Activated CD8-positive, alpha-beta memory T cell treated with anti-CD3 and anti-CD28 coated beads for 4 hours (primary cell): ENCODE results near the gene ITGB2.

Experiments used
- DNase-seq, 2 donors: peaks; one replicate each; pipeline ENCODE4 v3.0.0-alpha.2; 2020; ENCODE audit warnings: low read depth in 2 of 2

The ITGB2 gene

DNA sequence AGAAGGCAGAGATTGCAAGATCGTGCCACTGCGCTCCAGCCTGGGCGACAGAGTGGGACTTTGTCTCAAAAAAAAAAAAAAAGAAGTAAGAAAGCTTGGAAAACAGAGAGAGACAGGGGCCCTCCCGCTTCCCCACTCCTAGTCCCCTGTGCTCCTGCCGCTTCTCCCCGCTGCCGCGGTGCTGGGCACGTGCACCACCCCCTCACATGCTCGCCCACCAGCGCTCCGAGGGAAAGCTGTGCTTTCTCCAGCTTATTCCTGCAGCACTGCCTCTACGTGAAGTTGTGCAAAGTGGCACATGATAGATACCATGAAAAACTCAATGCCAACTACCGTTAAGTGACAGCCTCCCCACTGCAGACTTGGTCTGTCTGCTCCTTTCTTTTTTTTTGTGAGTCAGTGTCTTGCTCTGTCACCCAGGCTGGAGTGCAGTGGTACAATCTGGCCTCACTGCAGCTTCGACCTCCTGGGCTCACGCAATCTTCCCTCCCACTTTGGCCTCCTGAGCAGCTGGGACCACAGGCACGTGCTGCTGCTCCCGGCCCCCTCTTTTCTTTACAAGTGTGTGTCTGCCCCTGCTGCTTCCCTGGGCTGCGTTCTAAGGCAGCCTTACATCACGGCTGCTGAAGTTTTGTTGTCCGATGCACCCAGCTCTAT lies 34.6 kb upstream of the ITGB2 start:
- DNase-seq = no peak

DNA sequence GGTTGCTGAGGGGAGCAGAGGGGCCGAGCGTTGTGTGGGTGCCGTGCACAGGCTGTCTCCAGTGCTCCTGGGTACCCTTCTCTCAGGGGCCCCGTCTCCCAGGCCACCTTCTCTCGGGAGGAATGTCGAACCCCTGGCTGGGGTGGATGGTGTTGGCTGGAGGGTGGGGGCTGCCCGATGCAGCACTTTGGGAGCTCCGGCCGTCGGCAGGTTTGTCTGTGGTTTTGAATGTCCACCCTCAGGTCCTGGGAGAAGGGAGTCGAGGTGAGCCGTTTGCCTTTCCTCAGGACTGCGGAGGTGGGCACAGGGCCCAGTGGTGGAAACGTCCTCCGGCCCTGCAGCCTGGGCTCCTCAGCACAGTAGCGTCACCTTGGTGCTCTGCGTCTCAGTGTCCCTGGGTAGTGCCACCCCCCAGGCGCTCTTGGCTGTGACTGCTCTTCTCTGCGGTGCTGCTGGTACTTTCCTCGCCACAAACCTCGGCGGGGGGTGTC lies 33.6 kb upstream of the ITGB2 start:
- DNase-seq = no peak

DNA sequence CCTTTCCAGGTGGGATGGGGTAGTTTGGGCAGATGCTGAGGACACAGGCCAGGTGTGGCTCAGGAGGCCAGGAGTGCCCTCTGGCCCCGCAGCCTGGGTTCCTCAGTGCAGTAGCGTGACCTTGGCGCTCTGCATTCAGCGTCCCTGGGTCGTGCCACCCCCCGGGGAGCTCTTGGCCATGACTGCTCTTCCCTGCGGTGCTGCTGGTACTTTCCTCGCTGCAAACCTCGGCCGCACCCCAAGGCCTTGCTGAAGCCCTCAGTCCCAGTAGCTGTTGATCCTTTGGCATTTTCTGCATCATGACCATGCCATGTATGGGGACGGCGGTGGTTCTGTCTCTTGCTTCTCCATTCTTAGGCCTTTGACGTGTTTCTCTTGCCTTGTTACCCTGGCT lies 32.9 kb upstream of the ITGB2 start:
- no peak for DNase-seq

DNA sequence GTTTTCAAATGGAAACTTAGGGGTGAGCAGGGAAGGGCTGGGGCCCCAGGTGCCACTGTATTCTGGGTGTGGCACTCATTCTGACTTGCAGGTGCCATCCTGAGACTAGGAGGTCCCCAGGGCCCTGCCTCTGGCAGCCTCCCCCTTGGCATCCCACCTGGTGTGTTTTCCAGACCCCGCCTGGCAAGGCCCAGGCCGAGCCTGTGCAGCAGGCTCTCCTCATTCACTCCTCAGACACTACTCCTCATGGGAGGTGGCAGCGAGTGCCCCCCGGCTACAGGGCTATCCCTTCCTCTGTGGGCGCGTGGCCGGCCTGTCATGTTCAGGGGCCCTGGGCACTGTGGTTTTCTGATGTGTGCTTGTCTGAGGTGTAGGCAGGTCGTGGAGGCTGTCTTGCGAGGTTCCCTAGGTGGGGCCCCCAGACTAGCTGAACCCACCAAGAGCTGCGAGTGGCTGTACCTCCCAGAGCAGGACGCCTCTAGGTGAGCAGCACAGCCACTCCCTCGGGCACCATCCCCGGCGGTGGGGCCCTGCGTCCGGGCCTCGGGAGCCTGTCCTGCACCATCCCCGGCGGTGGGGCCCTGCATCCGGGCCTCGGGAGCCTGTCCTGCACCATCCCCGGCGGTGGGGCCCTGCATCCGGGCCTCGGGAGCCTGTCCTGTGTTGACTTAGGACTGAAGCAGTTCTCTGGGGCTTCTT lies 32.4 kb upstream of the ITGB2 start:
- DNase-seq = no peak

GRCh38 chr21:44952116-44952928 lies 31.6 kb upstream of the ITGB2 start:
- DNase-seq = no peak

GRCh38 chr21:44951186-44951915 lies 30.7 kb upstream of the ITGB2 start:
- DNase-seq = no peak

DNA sequence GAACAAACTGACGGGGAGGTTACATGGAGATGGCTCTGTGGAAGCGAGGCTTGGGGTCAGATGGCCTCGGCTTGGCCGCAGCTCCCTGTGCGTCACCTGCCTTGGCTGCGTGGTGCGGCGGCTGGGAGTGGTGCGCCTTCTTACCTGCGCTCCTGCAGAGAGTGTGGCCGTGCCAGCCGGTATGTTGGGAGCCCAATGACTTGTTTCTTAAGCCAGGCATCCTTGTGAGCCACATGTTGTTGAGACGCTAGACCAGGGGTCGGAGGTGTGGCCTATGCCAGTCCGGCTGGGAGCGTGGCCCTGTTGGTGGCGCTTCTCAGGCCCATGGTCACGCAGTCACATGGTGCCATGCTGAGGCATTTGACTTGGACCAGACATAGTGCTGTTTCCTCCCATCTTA lies 29.7 kb upstream of the ITGB2 start:
- DNase-seq = no peak

GRCh38 chr21:44949779-44950198 lies 29.1 kb upstream of the ITGB2 start:
- DNase-seq = peak; percentile 58 to 63

- no peak for DNase-seq
These were observed 28.6 kb upstream of the ITGB2 start for GRCh38 chr21:44949161-44949778.

DNA sequence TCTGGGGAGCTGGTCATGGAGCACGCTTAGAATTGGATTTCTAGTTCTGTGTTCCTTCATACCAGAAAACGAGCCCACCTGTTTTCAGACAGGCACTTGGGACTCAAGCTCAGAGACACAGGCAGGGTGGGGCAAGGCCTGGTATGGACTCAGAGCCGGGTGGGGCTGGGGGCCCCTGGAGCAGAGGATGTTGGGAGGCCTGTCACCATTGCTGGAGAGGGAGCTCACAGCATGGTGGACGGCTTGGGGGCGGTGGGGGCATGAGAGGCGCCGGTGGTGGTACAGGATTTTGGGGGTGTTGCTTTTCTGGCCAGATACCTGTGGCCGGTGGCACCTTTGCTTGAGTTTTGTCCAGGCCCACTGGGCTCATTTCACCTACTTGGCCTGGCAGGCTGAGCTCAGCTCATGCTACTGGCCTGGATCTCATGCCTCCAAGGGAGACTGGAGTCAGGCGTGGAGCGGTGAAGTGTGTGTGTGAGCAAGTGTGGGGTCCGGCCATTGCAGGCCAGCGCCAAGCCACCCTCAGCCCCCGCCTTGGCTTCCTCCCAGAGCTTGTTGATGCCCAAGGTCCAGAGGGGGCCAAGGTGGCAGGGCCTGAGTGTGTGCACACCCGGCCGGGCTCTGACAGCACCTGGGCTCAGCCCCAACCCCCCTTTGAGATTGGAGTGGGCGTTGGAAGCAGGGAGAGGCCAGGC lies 27.9 kb upstream of the ITGB2 start:
- no peak for DNase-seq

DNA sequence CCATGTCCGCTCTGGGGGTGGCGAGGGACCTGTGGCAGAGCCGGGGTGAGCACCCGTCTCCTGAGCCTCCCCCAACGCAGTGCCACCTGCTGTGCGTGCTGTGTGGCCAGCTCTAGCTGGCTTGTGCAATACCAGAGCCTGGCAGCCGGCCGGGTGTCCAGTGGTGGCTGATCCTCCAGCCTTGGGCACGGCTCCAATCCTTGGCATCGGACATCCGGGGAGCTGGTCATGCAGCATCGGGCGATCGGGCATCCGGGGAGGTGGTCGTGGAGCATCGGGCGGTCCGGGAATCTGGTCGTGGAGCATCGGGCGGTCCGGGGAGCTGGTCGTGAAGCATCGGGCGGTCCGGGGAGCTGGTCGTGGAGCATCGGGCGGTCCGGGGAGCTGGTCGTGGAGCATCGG lies 27.2 kb upstream of the ITGB2 start:
- no peak for DNase-seq

DNA sequence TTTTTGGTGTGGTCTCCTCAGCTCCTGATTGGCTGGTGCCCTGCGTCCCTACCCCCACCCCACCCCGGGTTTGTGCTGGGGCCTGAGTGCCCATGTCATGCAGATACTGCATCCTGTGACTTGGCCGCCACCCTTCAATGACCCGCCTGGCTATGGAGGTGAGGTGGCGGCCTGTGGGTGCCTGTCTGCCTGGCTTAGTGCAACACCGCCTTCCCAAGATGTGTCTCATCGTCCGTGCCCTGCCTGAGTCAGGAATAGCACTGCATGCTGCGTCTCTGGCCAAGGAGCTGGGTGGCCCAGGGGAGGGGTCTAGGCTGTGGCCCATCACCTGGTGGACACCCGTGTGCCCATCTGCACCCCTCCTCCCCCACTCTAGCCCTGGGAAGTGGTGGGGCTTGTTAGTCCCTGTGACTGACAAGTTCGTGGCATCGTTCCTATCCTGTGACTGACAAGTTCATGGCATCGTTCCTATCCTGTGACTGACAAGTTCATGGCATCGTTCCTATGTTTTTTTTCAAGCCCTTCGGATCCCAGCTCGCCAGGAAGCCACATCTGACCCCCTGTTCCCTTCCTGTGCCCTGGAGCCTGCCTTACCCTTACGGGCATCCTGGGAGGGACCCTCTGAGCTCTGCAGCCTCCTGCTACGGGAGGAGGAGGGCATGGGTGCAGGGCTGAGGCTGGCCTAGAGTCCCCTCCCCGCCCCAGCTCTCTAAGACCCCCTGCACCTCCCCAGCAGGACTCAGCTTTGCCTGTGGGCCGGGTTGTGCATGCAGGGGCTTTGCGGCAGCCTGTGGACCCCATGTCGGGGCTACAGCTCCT lies 26.6 kb upstream of the ITGB2 start:
- DNase-seq = no peak

DNA sequence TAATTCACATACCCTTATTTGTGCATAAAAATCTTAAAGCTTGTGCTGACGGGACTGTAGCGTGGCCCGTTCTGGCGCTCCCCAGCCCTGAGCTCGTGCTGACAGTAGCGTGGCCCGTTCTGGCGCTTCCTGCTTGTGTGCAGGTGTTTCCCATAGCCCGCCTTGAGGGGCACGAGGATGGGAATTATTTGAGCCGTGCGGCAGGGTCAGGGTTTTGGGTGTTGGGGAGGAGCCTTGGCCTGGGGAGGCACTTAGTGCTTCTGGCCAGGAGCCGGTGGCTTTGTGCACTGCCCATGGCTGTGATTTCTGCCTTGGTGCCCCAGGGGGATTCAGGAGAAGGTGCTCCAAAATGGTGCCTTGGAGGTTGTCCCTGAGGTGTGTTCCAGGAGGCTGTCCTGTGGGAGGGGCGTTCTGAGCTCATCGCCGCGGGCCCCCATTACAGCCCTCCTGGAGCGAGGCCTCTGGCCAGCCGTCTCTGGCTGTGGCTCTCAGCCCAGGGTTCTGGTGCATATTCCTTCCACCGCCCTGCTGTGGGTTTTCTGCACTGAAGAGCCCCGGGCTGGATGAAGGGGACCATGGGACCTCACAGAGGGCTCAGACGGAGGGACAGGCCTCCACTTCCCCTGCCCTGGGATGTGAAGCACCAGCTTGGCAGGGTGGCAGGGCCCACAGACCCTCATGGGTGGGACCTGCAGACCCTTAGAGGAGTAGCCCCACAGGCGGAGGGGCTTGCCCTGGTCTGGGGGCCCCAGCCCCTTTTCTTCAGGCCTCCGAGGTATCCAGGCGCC lies 25.7 kb upstream of the ITGB2 start:
- no peak for DNase-seq

DNA sequence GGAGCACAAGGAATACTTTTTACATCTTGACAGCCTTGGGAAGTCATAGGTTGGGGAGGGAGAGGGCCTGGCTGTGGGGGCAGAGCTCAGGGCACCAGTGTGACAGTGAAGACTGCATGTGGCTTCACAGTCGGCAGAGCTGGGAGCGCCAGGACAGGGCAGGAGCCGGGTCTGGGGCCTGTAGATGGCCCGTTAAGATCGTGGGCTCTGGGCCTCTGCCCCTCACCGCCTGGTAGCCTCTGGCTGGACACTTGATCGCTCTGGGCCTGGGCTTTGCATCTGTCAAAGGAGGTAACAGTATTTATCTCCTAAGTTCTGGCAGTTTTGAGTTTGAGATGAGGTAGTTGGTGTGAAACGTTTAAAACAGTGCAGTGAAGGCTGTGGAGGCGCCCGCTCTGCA lies 23.9 kb upstream of the ITGB2 start:
- DNase-seq = no peak

- DNase-seq = no peak
These were observed 23.2 kb upstream of the ITGB2 start for GRCh38 chr21:44943686-44944550.

DNA sequence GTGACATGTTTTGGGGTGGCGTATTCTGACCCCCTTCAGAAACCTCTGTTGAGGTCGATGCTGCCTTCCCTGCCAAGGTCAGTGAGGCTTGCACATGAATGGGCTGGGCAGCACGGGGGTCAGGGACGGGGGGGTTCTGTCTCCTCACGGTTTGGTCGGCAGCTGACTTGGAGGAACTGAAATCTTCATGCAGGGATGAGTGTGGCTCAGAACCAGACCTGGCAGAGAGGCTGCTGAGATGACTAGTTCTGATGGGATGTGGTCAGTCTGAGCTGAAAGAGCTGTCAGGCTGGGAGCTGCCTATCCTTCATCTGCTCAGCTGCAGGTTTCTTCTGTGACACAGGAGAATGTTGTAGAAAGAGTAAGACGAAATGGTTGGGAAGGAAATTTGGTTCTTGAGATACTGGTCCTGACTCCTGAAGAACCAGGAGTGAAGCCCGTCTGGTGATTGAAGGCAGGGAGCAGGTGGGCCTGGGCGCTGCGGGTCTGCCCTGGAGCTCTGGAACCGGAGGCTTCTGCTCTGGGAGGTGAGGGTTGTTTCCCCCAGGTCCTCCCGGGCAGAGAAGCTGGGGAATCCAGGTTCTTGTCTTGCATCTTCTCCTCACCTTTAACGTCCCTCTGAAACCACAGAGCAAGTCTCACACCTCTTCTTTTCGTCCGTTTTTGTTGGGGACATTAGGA lies 22.4 kb upstream of the ITGB2 start:
- no peak for DNase-seq

DNA sequence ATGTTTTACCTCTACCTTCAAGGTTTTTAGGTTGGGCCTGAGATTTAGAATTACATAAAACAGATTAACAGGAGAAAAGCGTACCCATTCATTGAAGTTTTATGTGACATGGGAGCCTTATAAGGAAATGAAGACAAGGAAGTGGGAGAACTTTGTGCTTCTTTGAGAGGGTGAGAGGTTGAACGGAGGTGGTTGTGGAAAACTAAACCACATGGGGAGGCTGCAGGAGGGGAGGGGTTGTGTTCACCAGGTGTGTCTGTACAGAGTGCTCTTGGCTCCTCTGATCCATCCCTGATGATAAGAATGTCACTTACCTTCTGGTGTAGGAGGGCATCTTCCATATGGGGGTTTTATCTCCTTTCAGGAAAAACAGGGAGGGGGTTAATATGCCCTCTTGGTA lies 21.9 kb upstream of the ITGB2 start:
- DNase-seq = no peak

GRCh38 chr21:44941567-44941966 lies 20.9 kb upstream of the ITGB2 start:
- DNase-seq = no peak
